ENCODE results near the gene PPP1R27. TPM values are rescaled to one million over a fixed set of nuclear protein-coding genes. Genes with fewer than 3 reads are reported as not detected.

Gene PPP1R27
- total RNA-seq, 2 donors from 2014 or later: 1.6 TPM; not detected in 1

GRCh38 chr17:81871387-81872230 lies 36.8 kb upstream of the PPP1R27 start:
- no peaks in the 10 kb centered on the region for H3K9me3 ChIP-seq
- under 1% methylated on average over 80 of the region's 86 CpGs for WGBS
- H3K4me1 ChIP-seq (replicated peaks): peaks cover 21% of the 10 kb centered on the region
- peaks cover 0 to 10% of the 10 kb centered on the region in 2 donors for H3K36me3 ChIP-seq
- peak; percentile 90 for DNase-seq (ENCODE audit: low spot score)
- intact Hi-C loops (cut with DNase I): loop anchor here (1.0 kb wide), 1 partner anchor 10 kb away; no protein-coding TSS in a partner anchor
- TF ChIP-seq POLR2AphosphoS5 (IDR thresholded peaks at IDR 0.05) (peak; percentile 94), CTCF (IDR thresholded peaks at IDR 0.05) (peak; percentile 26 to 65 (median 58)), POLR2A (IDR thresholded peaks at IDR 0.05) (peak; percentile 93)
- peak overlapping the region; percentile 69 to 95 for H3K4me3 ChIP-seq
- no peaks in the 10 kb centered on the region for H3K27me3 ChIP-seq (replicated peaks; ENCODE audit: insufficient read depth)
- H3K27ac ChIP-seq: peak overlapping the region; percentile 90 to 96

GRCh38 chr17:81870981-81871386 lies 36.1 kb upstream of the PPP1R27 start, which contains the start of gene ARHGDIA:
Gene ARHGDIA (minus strand): TSS chr17:81871337. CDS start chr17:81869930, 1,407 bp downstream.
- no peak for DNase-seq (ENCODE audit: low spot score)
- Histone ChIP-seq H3K27me3 (replicated peaks; ENCODE audit: insufficient read depth) (no peaks in the 10 kb centered on the region), H3K9me3 (no peaks in the 10 kb centered on the region), H3K27ac (peak within 1 kb of the TSS; percentile 90 to 96), H3K4me3 (peak within 1 kb of the TSS; percentile 69 to 95), H3K4me1 (replicated peaks) (peaks cover 21% of the 10 kb centered on the region), H3K36me3 (peaks cover 0 to 10% of the 10 kb centered on the region in 2 donors)
- under 1% methylated on average over 38 of the region's 64 CpGs for WGBS
- TF ChIP-seq POLR2A (IDR thresholded peaks at IDR 0.05) (no peak), POLR2AphosphoS5 (IDR thresholded peaks at IDR 0.05) (no peak), CTCF (IDR thresholded peaks at IDR 0.05) (no peak)
- intact Hi-C loops (cut with DNase I): loop anchor here (1.0 kb wide), 1 partner anchor 10 kb away; no protein-coding TSS in a partner anchor

GRCh38 chr17:81870131-81870980 lies 35.5 kb upstream of the PPP1R27 start:
- Histone ChIP-seq H3K36me3 (peaks cover 0 to 10% of the 10 kb centered on the region in 2 donors), H3K27me3 (replicated peaks; ENCODE audit: insufficient read depth) (no peaks in the 10 kb centered on the region), H3K9me3 (no peaks in the 10 kb centered on the region), H3K4me3 (peak overlapping the region; percentile 69 to 95), H3K27ac (peak overlapping the region; percentile 90 to 96), H3K4me1 (replicated peaks) (peaks cover 21% of the 10 kb centered on the region)
- TF ChIP-seq POLR2AphosphoS5 (IDR thresholded peaks at IDR 0.05) (no peak), CTCF (IDR thresholded peaks at IDR 0.05) (no peak), POLR2A (IDR thresholded peaks at IDR 0.05) (no peak)
- DNase-seq (ENCODE audit: low spot score): no peak
- 5% methylated on average over 30 of the region's 65 CpGs for whole genome bisulfite sequencing
- intact Hi-C loops (cut with DNase I): no loop called here

GRCh38 chr17:81869221-81870130 lies 34.6 kb upstream of the PPP1R27 start:
- Histone ChIP-seq H3K36me3 (peaks cover 0 to 10% of the 10 kb centered on the region in 2 donors), H3K4me3 (peak overlapping the region; percentile 69 to 95), H3K4me1 (replicated peaks) (peaks cover 21% of the 10 kb centered on the region), H3K27me3 (replicated peaks; ENCODE audit: insufficient read depth) (no peaks in the 10 kb centered on the region), H3K9me3 (no peaks in the 10 kb centered on the region), H3K27ac (peak overlapping the region; percentile 90 to 96)
- no peak for DNase-seq (ENCODE audit: low spot score)
- TF ChIP-seq POLR2AphosphoS5 (IDR thresholded peaks at IDR 0.05) (no peak), POLR2A (IDR thresholded peaks at IDR 0.05) (no peak), CTCF (IDR thresholded peaks at IDR 0.05) (peak; percentile 71 to 89 (median 74))
- 37% methylated on average over 48 of the region's 52 CpGs for WGBS
- intact Hi-C loops (cut with DNase I): no loop called here
